Amygdala (tissue), 56 donors: ENCODE results near the gene PTRH1.

Experiments
- DNase-seq, 56 donors: peaks; one replicate each; lab custom pipeline; 2025; lab: John Stamatoyannopoulos, UW

PTRH1 gene

DNA sequence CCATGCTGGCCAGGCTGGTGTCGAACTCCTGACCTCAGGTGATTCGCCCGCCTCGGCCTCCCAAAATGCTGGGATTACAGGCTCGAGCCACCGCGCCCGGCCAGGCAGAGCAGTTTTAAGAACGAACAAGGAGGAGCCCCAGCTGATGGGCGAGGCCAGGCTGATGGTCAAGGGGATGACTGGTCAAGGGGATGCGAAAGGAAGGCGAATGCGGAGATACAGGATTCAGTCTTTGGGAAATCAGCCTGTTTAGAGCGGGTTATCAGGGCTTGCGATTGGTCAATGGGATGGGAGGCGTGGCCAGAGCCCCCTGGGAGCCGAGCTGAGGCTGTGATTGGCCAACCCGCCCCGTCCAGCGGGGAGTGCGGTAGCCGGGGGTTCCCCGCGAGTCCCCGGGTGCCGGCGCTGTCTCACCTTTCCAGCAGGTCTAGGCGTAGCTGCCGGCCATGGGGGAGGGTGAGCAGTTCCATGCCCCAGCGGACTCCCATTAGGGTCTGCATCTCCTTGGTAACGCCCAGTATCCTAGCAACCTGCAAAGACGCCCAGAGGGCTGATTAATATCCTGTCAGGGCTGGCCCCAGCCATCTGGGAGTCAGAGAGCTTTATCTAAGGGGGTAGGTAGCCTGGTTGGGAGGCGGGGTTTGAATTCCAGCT is 27.1 kb upstream of the PTRH1 start:
- peak in 3 of 56 donors; percentile 19 to 33 (median 29) for DNase-seq

DNA sequence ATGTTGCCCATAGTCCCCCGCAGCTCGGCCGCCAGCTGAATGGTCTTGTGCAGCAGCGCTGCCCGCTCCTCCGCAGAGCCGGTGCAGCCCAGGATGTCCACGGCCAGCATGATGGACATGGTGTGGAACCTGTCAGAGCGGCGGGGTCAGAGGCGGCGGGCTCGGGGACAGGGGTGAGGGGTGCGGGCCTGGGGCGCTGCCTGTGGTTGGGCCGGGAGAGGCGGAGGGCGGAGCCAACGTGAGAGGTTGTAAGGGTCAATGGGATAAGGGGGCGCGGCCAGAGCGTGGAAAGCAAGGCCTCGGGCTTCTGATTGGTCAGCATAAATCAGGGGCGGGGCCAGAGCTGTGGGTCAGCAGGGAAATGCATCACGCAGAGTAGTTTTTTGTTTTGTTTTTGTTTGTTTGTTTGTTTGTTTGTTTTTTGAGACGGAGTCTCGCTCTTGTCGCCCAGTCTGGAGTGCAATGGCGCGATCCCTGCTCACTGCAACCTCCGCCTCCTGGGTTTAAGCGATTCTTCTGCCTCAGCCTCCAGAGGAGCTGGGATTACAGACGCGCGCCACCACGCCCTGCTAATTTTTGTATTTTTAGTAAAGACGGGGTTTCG is 26.5 kb upstream of the PTRH1 start:
- DNase-seq = peak in 46 of 56 donors; percentile 10 to 80 (median 54)

DNA sequence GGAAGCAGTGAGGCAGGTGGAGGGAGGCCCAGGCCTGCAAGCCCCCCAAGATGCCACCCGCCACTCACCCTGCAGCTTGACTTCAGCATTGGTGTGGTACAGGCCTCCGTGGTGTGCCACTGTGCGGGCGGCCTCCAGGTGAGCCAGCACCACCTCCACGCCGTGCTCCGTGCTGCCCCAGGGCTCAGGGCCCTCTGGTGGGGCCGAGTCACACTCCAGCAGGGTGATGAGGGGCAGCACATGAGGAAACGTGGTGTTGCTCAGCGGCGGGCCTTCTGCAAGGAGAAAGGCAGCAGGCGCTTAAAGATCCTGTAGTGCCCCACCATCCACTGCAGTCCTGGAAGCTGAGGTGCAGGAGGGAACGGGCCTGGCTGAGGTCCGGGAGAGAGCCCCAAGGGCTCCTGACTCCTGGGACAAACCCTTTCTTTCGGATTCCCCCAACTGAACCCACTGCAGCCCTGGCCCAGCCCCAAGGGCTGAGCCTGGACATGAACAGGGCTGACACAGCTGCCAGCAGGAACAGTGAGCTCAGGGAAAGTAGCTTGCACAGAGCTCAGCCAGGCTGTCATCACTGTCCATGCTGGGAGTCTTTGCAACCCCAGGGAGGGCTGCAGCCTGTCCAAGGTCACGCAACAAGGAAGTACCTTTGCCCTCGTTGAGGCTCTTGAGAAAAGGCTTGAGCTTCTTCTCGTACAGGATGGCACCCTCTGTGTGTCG is 24.3 kb upstream of the PTRH1 start:
- DNase-seq = no peak

DNA sequence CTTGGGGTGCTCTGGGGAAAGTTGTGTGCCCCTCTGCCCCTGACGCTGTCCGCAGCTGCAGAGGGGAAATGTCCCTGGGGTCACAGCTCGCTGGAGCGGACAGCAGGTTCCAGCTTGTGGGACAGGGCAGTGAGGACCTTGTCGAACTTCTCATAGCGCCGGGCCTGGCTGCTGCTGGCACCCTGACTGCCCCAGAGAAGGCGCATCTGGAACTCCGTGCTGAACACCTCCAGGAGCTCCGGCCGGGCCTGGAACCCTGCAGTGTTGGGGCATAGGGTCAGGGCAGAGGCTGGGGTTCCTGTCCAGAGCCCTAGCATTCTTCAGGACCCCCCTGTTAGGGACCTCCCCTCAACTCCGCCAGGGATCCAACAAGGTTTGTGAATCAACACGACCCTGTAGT is 23.2 kb upstream of the PTRH1 start:
- no peak for DNase-seq

DNA sequence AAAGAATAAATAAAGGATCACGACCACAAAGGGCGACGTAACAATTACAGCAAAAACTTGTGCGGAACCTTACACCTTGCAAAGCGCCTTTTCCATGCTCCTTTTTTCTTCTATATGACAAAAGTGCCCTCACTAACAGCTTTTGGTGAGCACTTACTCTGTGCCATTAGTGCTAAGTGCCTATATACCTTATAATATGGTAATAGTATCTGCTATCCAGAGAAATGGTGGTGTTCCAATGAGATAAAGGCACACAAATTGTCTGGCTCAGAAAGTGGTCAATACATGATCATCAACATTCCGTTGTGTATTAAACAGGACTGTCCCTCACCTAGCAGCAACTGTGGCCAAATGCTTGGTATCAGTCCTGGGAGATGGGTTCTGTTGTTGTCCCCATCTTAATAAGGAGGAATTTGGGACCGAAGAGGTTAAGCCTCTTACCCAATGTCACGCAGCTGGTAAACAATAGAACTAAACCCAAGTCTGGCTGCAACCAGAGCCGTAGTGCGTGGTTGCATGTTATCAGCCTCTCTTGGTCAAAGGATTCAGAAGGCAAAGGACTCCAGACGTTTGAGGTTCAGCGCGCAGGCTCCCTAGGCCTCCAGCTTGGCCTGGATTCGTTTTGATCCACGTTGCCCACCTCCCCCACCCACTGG is 20.2 kb upstream of the PTRH1 start:
- DNase-seq = no peak

DNA sequence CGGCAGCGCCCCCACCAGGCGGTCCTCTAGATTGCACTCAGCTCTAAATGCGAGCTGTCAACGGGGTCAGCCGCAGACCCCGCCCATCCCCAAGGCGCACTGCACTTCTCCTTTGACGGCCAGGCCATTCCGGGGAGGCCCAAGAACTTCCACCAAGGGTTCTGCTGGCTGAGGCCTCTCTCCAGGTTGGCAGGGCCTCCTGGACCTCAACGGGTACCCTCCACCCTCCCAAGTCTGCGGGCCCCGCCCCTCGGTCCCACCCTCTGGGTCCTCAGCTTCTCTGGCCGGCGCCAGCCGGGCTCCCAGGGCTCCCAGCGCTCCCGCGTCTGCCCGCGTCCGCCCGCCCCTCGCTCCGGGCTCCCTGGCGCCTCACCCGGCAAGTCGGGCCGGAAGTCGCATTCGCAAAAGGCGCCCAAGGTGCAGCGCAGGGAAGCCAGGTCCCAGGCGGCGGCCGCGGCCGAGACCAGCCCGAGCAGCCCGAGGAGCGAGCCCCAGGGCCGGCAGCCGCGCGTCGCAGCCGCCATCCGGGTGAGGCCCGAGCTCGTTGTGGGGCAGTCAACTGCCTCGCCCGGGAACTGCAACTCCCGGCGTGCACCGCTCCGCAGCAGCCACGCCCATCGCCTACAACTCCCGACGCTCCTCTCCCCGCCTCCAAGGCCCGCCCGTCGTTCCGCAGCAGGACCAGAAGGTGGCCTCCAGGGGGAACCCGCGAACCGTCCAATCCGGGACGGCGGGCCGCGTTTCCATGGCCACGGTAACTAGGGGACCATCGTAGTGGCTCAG is 19.5 kb upstream of the PTRH1 start, which contains the start of gene TOR2A:
TOR2A (minus strand) TSS at position 548 of the 783 bp plus-strand sequence; CDS start at position 524, 24 bp downstream.
- DNase-seq = peak; percentile 53 to 98 (median 94)

DNA sequence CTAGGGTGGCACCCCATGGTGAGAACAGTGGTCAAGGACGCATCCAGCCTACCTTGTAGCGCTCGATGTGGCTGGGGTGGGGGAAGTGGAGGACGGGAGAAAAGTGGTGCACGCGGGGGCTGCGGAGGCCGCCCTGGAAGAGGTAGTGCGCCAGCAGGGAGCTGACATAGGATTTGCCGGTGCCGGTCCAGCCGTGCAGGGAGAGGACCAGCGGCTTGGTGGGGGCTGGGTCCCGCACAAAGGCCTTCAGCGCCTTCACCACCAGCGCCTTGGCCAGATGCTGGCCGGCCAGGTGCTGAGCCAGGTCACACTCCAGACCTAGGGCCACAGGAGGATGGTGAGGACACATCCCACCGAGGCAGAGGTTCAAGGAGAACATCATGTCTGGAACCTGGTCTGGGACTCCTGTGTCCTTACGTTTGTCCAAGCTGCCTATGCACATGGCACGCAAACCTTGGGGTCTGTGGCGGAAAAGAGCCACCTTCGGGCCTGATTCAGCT is 18.8 kb upstream of the PTRH1 start:
- DNase-seq = peak in 3 of 56 donors; percentile 5 to 62 (median 42)

DNA sequence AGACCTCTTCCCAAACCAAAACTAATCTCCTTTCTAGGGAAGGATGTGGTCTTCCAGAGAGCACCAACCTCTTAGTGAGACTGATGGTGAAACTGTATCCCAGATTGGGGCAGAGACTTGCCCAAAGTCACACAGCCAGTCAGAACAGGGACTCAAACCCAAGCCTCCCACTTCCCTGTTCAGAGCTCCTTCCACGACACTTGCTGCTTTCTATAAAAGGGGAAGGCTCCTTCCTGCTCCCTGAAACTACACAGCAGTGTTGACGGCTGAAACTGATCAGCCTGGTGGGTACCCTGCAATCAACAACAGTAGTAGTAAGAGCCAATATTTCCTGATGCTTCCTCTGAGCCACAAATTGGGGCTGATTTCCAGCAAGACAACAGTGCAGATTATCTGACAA is 18.2 kb upstream of the PTRH1 start:
- no peak for DNase-seq

DNA sequence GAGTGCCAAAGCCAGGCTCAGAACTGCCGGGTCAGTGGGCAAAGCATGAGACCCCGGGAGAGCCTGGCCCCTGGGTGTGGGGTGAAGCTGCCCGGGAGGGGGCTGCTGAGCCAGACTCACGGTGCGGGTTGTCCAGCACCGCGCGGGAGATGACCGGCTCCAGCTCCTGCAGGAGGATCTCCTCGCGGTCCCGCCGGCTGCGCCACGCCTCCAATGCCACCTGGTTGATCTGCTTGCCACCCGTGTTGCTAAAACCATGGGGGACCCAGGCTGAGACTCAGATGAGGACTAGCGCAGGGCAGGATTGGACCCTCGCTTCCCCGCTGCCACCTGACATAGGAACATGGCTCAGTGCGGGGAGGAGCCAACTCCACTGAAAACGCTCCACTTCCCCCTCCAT is 17.0 kb upstream of the PTRH1 start:
- DNase-seq = no peak

DNA sequence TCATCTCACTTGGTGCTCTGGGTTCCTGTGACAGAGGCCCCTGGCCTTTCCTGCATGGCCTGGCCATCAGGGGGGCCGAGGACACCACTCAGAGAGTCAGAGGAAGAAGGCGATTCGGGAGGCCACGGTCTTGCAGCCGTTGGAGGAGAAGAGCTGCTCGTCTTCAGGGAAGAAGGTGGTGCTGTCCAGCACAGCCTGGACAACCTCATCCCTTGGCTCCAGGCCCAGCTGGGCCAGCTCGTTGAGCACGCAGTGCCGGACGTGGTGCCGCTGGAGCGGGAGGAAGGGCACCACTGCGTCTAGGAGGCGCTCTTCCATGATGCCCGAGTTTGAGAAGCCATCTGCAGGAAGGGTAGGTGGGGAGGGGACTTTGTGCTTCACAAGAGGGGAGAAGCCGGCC is 16.5 kb upstream of the PTRH1 start:
- DNase-seq = no peak

DNA sequence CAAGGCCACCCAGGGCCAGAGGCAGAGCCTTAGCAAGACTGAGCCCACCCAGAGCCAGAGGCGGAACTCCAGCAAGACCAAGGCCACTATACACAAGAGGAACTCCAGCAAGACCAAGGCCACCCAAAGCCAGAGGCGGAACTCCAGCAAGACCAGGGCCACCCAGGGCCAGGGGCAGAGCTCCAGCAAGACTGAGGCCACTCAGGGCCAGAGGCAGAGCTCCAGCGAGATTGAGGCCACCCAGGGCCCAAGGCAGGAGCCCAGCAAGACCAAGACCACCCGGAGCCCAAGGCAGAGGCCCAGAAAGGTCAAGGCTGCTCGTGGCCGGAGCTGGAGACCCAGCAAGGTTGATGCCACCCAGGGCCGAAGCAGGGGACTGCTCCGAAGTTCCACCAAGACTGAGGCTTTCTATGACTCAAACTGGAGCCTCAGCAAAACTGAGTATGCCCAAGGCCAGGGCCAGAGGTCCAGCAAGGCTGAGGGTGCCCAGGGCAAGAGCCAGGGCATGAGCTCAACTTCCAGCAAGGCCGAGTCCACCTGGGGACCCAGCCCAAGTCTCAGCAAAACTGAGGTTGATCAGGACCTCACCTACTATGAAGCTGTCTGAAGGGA is 15.4 kb upstream of the PTRH1 start:
- DNase-seq = no peak

DNA sequence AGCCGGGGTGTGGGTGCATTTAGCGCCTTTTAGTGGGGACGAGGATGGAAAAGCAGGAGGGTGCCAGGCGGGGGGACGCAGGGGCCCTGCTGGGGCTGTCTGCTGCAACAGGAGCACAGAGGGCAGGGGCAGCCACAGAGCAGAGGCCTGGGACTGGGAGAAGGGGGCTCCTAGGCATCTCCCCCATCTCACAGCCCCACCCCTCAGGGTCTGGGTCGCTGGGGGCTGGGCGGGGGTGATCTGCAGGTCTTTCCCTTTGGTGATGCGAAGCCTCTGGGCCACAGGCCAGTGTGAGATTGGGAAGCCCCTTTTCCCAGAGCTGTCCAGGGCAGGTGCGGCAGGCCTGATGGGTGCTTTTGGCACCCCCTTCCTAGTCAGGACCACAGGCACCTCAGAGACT is 14.8 kb upstream of the PTRH1 start:
- DNase-seq = no peak

DNA sequence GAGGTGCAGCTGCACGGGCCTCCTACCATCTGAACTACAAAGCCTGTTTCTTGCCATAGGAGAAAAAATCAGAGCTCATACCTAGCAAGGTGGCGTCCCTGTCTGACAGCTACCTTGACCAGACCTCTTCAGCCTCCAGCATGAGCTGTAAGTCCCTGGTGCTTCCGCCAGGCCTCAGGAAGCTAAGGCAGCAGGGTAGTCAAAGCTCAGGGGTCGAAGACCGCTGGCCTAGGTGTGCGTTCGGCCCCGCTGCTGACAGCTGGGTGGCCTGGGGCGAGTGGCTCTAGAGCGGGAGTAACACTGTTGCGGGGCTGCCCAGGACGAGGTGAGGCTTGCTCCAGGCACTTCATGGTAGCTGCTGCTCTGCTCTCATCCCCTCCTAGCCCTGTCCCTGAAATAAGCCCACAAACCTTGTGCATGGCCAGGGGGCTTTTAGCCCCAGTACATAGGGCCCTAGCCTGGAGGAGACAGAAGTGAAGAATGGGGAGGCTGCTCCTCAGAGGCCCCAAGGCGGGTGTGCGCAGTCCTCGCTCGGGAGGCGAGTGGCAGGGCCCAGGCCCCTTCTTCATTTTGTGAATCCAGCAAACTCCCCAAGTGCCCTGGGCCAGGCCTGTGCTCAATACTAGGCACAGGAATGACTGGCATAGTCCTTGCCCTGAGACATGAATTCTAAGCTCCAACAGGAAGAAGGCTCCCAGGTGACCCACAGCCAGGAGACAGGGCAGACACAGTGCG is 14.2 kb upstream of the PTRH1 start:
- no peak for DNase-seq

DNA sequence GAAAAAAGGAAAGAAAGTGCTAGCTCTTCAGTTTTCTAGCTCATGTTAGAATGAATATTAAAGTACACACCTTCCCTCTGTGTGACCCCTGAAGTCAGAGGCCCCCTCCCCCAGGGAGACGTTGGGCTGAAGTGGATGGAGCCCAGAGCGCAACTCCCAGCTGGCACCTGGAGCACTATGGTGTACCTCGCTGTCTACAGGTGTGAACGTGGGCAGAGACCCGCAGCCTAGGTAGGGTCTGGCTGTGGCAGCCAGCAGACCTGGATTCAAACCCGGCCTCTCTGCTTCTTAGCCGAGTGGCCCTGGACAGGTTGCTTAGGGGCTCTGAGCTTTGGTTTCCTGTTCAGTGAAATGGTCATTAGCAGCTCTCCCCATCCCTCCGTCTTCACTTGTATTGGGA is 13.3 kb upstream of the PTRH1 start:
- DNase-seq = no peak

DNA sequence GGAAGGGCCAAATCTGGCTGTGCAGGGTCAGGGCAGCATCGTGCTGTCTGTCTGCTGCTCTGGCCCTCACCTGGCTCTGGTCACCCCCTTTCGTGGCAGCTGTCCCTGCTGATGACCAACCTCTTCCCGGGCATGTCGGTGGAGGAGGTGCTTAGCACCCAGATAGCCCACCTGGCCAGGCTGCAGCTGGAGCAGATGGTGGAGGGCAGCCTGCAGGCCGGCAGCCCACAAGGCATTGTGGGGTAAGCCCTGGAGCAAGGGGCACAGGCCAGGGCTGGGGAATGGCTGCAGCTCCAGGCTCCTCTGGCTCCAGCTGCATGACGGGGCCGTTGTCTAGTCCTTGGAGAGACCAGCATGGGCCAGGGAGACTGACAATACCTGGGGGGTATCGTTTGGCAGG is 11.4 kb upstream of the PTRH1 start:
- no peak for DNase-seq

DNA sequence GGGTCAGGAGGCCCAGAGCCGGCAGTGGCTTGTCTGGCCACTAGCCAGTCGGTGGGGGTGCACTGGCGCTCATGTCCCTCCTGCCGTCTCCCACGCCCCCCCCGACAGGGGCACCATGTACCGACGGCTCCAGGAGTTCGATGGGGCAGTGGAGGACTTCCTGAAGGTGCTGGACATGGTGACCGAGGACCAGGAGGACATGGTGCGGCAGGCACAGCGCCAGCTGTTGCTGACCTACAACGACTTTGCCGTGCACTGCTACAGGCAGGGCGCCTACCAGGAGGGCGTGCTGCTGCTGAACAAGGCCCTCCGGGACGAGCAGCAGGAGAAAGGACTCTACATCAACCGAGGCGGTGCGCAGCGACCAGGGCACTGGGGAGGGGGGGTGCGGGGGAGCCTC is 8.5 kb upstream of the PTRH1 start:
- no peak for DNase-seq

DNA sequence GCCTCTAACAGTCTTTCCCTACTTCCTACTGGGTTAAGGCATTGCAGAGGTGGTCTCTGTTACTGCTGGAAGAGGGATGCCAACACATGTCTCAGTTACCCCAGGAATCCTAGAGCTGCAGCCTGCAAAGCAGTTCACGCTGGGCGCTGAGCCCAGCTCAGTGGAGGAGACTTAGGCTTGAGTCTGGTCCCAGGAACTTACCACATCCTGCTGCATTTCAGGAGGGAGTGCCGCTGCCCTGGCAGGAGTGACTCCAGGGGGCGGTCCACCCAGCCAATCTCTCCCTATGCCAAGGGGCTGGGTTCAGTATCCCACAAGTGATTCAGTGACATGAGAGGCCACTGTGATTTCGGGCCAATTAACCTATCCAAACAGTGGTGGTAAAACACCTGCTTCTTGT is 8.0 kb upstream of the PTRH1 start:
- no peak for DNase-seq

DNA sequence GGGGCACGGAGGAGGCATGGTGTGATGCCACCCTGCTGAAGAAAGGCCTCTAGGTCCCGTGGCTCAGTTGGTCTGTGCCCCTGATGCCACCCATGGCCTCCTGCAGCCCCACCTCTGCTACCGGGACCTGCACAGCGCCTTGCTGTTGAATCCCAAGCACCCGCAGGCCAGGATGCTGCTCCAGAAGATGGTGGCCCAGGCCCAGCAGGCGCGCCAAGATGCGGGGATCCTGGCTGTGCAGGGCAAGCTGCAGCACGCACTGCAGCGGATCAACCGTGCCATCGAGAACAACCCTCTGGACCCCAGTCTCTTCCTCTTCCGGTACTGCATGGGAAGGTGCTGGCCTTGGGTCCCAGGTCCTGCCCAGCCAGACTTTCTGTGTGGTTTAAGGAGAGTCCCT is 7.5 kb upstream of the PTRH1 start:
- DNase-seq = no peak

DNA sequence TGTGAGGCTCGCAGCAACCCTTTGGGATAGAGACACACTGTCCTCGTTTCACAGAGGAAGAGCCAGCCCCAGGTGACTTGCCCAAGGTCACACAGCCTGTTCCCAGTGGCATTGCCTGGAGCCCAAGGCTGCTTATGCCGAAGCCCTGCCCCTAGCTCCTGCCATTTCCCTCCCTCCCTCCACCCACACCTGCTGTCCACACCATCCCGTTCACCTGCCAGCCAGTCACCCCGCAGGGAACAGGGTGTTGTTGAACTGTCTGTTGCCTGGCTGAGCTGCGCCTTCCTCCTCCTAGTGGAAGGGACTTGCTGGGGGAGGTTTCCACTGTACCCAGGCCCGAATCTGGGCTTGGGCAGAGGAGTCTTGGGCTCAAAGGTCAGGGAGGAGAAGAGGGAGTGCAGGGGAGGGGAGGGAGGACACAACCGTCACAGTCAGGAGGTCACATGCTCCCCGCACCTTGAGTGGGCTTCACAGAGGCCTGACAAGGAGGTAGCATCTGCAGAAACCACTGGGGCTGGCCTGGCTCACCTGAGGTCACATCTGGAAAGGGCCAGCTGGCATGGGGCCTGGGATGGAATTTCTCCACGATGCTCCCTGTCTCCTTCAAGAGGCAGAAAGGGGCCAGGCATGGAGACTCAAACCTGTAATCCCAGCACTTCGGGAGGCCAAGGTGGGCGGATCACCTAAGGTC is 6.7 kb upstream of the PTRH1 start:
- DNase-seq = no peak
